Right lobe of liver (tissue), 6 donors: ENCODE results near the gene IGF2R. TPM values are rescaled to one million over a fixed set of nuclear protein-coding genes. Genes with fewer than 3 reads are reported as not detected.
A peak's percentile ranks its signal among the peaks of the same experiment; 100 is the strongest.

ENCODE experiments used
- ATAC-seq, 4 donors: fragments of 200-7000 bp; cut with Tn5 transposase; one replicate each; pipeline ENCODE4 v1.9.1; 2020; ENCODE audit warnings: mild to moderate bottlenecking in 4 of 4, moderate library complexity in 4 of 4
- DNase-seq, 3 donors: peaks; one replicate each; pipeline ENCODE4 v3.0.0-alpha.2; 2020
- H3K27ac ChIP-seq, 3 donors: fragments of 200-600 bp; one replicate each; pipeline ENCODE4 v1.8.0; 2022
- H3K27me3 ChIP-seq, 2 donors: fragments of 200-600 bp; one replicate each; pipeline ENCODE4 v1.8.0; 2022
- H3K36me3 ChIP-seq, 4 donors: fragments of 200-600 bp; sonication (generic) in 1 of 4; one replicate each; pipeline versions ENCODE4 v1.5.1 to v1.8.0; 2017 to 2022; ENCODE audit warnings: control low read depth in 1 of 4
- H3K4me1 ChIP-seq, 4 donors: fragments of 200-600 bp; sonication (generic) in 1 of 4; one replicate each; pipeline versions ENCODE4 v1.5.1 to v1.8.0; 2017 to 2022; ENCODE audit warnings: control low read depth in 1 of 4
- H3K4me3 ChIP-seq, 3 donors: fragments of 200-600 bp; one replicate each; pipeline ENCODE4 v1.8.0; 2022
- H3K9me3 ChIP-seq, 4 donors: fragments of 200-600 bp; sonication (generic) in 1 of 4; one replicate each; pipeline versions ENCODE4 v1.5.1 to v1.8.0; 2017 to 2022; ENCODE audit warnings: control low read depth in 1 of 4
- CTCF ChIP-seq, 4 donors: fragments of 200-600 bp in 3 of 4; fragments of 450-650 bp in 1 of 4; IDR thresholded peaks; one replicate each; pipeline versions ENCODE4 v1.5.1 to v1.8.0; 2016 to 2022; ENCODE audit warnings: antibody characterized with exemption in 4 of 4, mild to moderate bottlenecking in 2 of 4
- POLR2A ChIP-seq: fragments of 450-650 bp; IDR thresholded peaks from one replicate; pipeline ENCODE4 v1.6.1; 2017; ENCODE audit warnings: antibody characterized with exemption, mild to moderate bottlenecking
- WGBS: methylation state at CpG from one replicate; pipeline ENCODE4 v1.1.6; 2018; ENCODE audit warnings: low coverage, low lambda C conversion rate; ENCODE audit not compliant: insufficient coverage; ENCODE audit errors: missing lambda C conversion rate; 5-methylcytosine and 5-hydroxymethylcytosine counted together
- intact Hi-C, 2 donors: fragments of 100-400 bp; cut with DNase I; formaldehyde crosslinking; loops; one replicate each; pipeline versions ENCODE4 v1.11.2 to v1.14.1; 2022
- total RNA-seq, 6 experiments: library from RNA; depleted of rRNA in 2 of 6; stranded (reverse); fragments of >200 nt in 2 of 6; fragmentation: NEBNext Ultra II Directional in 3 of 6; extraction: Animal tissue kit (Norgen Biotek cat#: 25700) in 3 of 6; gene quantifications; one replicate each; pipeline versions ENCODE4 v1.1.0 to v1.2.4, GENCODE V29; 2016 to 2023
- donor health status: DM: no; HTN: yes; CAD: no.
- donor health status: DM: no; HTN: no; CAD: no.
- donor health status: DM: no; HTN: no; CAD: no.
- donor health status: DM: no; HTN: yes; CAD: no.
- donor health status: DM: no; HTN: yes; CAD: no.

Gene IGF2R
- total RNA-seq, 6 experiments from 2014 or later = 50.3 to 81.0 (median 67.1) TPM

- Histone ChIP-seq H3K27ac (no peak overlapping the region), H3K4me1 (peaks cover 0 to 27% (median 10%) of the 10 kb centered on the region in 4 donors), H3K9me3 (no peaks in the 10 kb centered on the region), H3K27me3 (no peaks in the 10 kb centered on the region), H3K36me3 (peaks cover 0 to 4% (median 0%) of the 10 kb centered on the region in 4 donors), H3K4me3 (no peak overlapping the region)
- ATAC-seq (peak in 1 of 4 donors; percentile 40), DNase-seq (no peak)
- intact Hi-C loops = no loop called here
- TF ChIP-seq POLR2A = no peak
- TF ChIP-seq CTCF (IDR thresholded peaks at IDR 0.05) = no peak
- 82% methylated on average over 3 of the region's 5 CpGs for WGBS
These were observed 27.3 kb downstream of the IGF2R start for GRCh38 chr6:159996087-159996622.

GRCh38 chr6:159996626-159997497, 28.0 kb downstream of the IGF2R start:
- intact Hi-C loops = no loop called here
- Histone ChIP-seq H3K27ac (no peak overlapping the region), H3K36me3 (peaks cover 0 to 4% (median 0%) of the 10 kb centered on the region in 4 donors), H3K27me3 (no peaks in the 10 kb centered on the region), H3K4me1 (peaks cover 0 to 27% (median 10%) of the 10 kb centered on the region in 4 donors), H3K9me3 (no peaks in the 10 kb centered on the region), H3K4me3 (no peak overlapping the region)
- TF ChIP-seq POLR2A (no peak), CTCF (IDR thresholded peaks at IDR 0.05) (no peak)
- DNase-seq = no peak
- ATAC-seq = peak in 1 of 4 donors; percentile 41
- WGBS = no CpG with 5 or more reads among the region's 12 CpGs

GRCh38 chr6:159997498-159998101, 28.7 kb downstream of the IGF2R start:
- Histone ChIP-seq H3K4me1 (peaks cover 0 to 26% (median 9%) of the 10 kb centered on the region in 4 donors), H3K4me3 (no peak overlapping the region), H3K9me3 (no peaks in the 10 kb centered on the region), H3K36me3 (peaks cover 0 to 4% (median 0%) of the 10 kb centered on the region in 4 donors), H3K27ac (no peak overlapping the region), H3K27me3 (no peaks in the 10 kb centered on the region)
- 93% methylated on average over 4 of the region's 11 CpGs for WGBS
- TF ChIP-seq POLR2A (no peak), CTCF (IDR thresholded peaks at IDR 0.05) (no peak)
- intact Hi-C loops = no loop called here
- ATAC-seq = no peak
- DNase-seq = no peak

- no peak for ATAC-seq
- Histone ChIP-seq H3K27ac (no peak overlapping the region), H3K9me3 (no peaks in the 10 kb centered on the region), H3K27me3 (no peaks in the 10 kb centered on the region), H3K4me3 (no peak overlapping the region), H3K4me1 (peaks cover 0 to 17% (median 5%) of the 10 kb centered on the region in 4 donors), H3K36me3 (peaks cover 0 to 4% (median 0%) of the 10 kb centered on the region in 4 donors)
- no peak for DNase-seq
- WGBS = 90% methylated on average over 2 of the region's 2 CpGs
- intact Hi-C loops = no loop called here
- no peak for TF ChIP-seq POLR2A
- no peak for TF ChIP-seq CTCF (IDR thresholded peaks at IDR 0.05)
These were observed 29.7 kb downstream of the IGF2R start for GRCh38 chr6:159998538-159998937.
